RWPE2 (cell line): Measurements from ENCODE around the gene ASTN2.

Experiments
- ATAC-seq: fragments of 200-7000 bp; cut with Tn5 transposase; 3 replicates; pipeline ENCODE4 v1.9.1; 2021; ENCODE audit warnings: low read depth
- DNase-seq: peaks from one replicate; pipeline ENCODE4 v3.0.0-alpha.2; 2020; ENCODE audit warnings: low spot score
- H3K27ac ChIP-seq: fragments of 450-650 bp; 2 replicates; pipeline ENCODE4 v1.5.1; 2017; ENCODE audit warnings: mild to moderate bottlenecking; ENCODE audit not compliant: poor library complexity, severe bottlenecking
- H3K27me3 ChIP-seq: fragments of 250-450 bp; sonication (Bioruptor Pico); 2 replicates; pipeline ENCODE4 v1.5.1; 2021; ENCODE audit warnings: mild to moderate bottlenecking, moderate library complexity; ENCODE audit not compliant: insufficient read depth, poor library complexity, severe bottlenecking
- H3K36me3 ChIP-seq: fragments of 250-450 bp; sonication (Bioruptor Pico); 2 replicates; pipeline ENCODE4 v1.5.1; 2020; ENCODE audit warnings: low read depth, mild to moderate bottlenecking, moderate library complexity
- H3K4me1 ChIP-seq: fragments of 250-450 bp; sonication (Bioruptor Pico); 2 replicates; pipeline ENCODE4 v1.5.1; 2021; ENCODE audit warnings: mild to moderate bottlenecking, moderate library complexity; ENCODE audit not compliant: insufficient read depth, poor library complexity, severe bottlenecking
- H3K4me3 ChIP-seq: fragments of 250-450 bp; sonication (Bioruptor Pico); 2 replicates; pipeline ENCODE4 v1.5.1; 2021; ENCODE audit warnings: mild to moderate bottlenecking, moderate library complexity; ENCODE audit not compliant: severe bottlenecking
- H3K9me3 ChIP-seq: fragments of 250-450 bp; sonication (Bioruptor Pico); 2 replicates; pipeline ENCODE4 v1.5.1; 2021; ENCODE audit warnings: mild to moderate bottlenecking, moderate library complexity; ENCODE audit not compliant: severe bottlenecking
- TF ChIP-seq, protein P1 (sequence below): fragments of 450-650 bp; IDR thresholded peaks from one replicate; pipeline ENCODE4 v1.5.1; 2017; ENCODE audit warnings: mild to moderate bottlenecking, moderate library complexity; ENCODE audit not compliant: poor library complexity, severe bottlenecking

The ASTN2 gene

GRCh38 chr9:116726602-116727001 lies 688.3 kb downstream of the ASTN2 start:
- ATAC-seq: no peak

DNA sequence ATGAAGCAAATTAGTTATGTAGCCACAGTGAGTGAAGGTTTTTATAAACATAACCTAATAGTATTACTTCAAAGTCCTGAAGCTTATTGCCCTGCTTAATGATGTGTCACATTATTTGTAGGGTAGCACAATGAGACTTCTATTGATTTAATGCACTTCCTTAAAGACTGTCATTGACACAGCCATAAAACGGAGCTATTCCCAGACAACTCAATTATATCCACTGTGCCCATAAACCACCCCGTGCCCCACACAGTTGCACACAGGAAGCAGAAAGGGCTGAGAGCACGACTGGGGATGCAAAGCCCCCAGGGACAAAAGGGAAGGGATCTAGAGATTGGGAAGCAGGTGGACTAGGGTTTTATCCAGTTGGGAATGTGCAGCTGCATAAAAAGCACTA lies 690.7 kb downstream of the ASTN2 start:
- Histone ChIP-seq H3K4me3 (no peak overlapping the region), H3K9me3 (no peaks in the 10 kb centered on the region), H3K36me3 (no peaks in the 10 kb centered on the region), H3K27ac (no peak overlapping the region), H3K4me1 (no peaks in the 10 kb centered on the region), H3K27me3 (peaks cover 4% of the 10 kb centered on the region)
- DNase-seq: no peak
- ATAC-seq: no peak
- TF ChIP-seq, protein P1, sequence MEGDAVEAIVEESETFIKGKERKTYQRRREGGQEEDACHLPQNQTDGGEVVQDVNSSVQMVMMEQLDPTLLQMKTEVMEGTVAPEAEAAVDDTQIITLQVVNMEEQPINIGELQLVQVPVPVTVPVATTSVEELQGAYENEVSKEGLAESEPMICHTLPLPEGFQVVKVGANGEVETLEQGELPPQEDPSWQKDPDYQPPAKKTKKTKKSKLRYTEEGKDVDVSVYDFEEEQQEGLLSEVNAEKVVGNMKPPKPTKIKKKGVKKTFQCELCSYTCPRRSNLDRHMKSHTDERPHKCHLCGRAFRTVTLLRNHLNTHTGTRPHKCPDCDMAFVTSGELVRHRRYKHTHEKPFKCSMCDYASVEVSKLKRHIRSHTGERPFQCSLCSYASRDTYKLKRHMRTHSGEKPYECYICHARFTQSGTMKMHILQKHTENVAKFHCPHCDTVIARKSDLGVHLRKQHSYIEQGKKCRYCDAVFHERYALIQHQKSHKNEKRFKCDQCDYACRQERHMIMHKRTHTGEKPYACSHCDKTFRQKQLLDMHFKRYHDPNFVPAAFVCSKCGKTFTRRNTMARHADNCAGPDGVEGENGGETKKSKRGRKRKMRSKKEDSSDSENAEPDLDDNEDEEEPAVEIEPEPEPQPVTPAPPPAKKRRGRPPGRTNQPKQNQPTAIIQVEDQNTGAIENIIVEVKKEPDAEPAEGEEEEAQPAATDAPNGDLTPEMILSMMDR: no peak

More at GRCh38 chr9:116726602-116727001, 688.3 kb downstream of the ASTN2 start:
- no peak overlapping the region for H3K27ac ChIP-seq
- no peaks in the 10 kb centered on the region for H3K27me3 ChIP-seq
- no peak for DNase-seq
- no peak overlapping the region for H3K4me3 ChIP-seq
- TF ChIP-seq, protein P1: no peak
- H3K4me1 ChIP-seq: no peaks in the 10 kb centered on the region
- no peaks in the 10 kb centered on the region for H3K9me3 ChIP-seq
- no peaks in the 10 kb centered on the region for H3K36me3 ChIP-seq

DNA sequence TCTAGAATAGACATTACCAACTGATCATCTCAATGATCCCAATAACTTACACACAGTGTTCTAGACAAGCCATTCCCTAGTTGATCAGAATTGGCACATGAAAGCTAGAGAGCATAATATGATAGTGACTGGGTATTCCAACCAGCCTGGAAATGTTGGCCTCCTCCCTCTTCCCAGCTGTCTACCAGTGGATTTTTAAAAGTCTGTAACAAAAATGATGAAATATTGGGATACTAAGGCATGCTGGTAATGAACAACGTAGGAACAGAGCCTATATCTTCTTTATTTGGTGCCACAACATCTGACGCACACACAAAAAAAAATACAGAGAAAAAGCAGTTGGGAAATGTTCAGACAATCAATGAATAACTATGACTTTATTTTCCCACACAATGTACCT lies 692.9 kb downstream of the ASTN2 start:
- TF ChIP-seq, protein P1: no peak
- no peak overlapping the region for H3K4me3 ChIP-seq
- H3K27me3 ChIP-seq: peaks cover 4% of the 10 kb centered on the region
- no peaks in the 10 kb centered on the region for H3K36me3 ChIP-seq
- no peaks in the 10 kb centered on the region for H3K9me3 ChIP-seq
- ATAC-seq (no peak), DNase-seq (no peak)
- no peaks in the 10 kb centered on the region for H3K4me1 ChIP-seq
- H3K27ac ChIP-seq: no peak overlapping the region

- TF ChIP-seq, protein P1: no peak
Measured at GRCh38 chr9:116721411-116721810, 693.4 kb downstream of the ASTN2 start.

DNA sequence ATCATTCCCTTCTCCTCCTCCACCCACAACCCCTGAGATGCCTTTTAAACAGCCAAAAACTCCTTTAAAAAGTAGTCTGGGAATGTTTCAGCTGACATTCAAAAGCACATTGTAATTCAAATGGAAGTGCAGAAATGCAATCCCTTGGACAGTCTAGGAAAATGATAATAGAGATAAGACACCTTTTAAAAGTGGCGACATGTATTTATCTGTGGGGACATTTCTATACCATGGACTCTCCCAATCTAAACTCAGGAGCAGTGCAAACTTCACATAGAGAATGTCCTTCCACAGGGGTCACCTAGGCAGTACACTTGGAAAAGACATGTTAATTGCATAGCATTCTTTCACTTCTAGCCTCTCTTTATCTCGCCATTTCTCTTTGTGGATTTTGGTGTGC lies 694.7 kb downstream of the ASTN2 start:
- H3K27me3 ChIP-seq: peaks cover 4% of the 10 kb centered on the region
- DNase-seq (no peak), ATAC-seq (no peak)
- H3K4me1 ChIP-seq: no peaks in the 10 kb centered on the region
- no peaks in the 10 kb centered on the region for H3K36me3 ChIP-seq
- no peak overlapping the region for H3K4me3 ChIP-seq
- TF ChIP-seq, protein P1: no peak
- no peaks in the 10 kb centered on the region for H3K9me3 ChIP-seq
- no peak overlapping the region for H3K27ac ChIP-seq

More at GRCh38 chr9:116721411-116721810, 693.4 kb downstream of the ASTN2 start:
- Histone ChIP-seq H3K9me3 (no peaks in the 10 kb centered on the region), H3K36me3 (no peaks in the 10 kb centered on the region), H3K27ac (no peak overlapping the region), H3K27me3 (peaks cover 4% of the 10 kb centered on the region), H3K4me1 (no peaks in the 10 kb centered on the region), H3K4me3 (no peak overlapping the region)
- ATAC-seq: no peak
- no peak for DNase-seq
